NCI-H2081 treated with DMSO at 0.1 percent for 48 hours (cell line): ENCODE results near the gene SEL1L2.
"Not testable (repeated sequence)": the region's sequence is repeated elsewhere in the genome, so short reads cannot be mapped to it uniquely, and the experiment has no call there.

Source experiments
- DNase-seq: peaks from one replicate; lab custom pipeline; 2025; lab: John Stamatoyannopoulos, UW

Gene SEL1L2

GRCh38 chr20:13990465-13990864, at the start of gene SEL1L2:
Gene SEL1L2 (minus strand): TSS chr20:13990614. CDS start chr20:13990534, 80 bp downstream.
- DNase-seq: no peak

- DNase-seq: no peak
Observed at GRCh38 chr20:14036567-14036966, 46.2 kb upstream of the SEL1L2 start.

GRCh38 chr20:14033310-14033709, 42.9 kb upstream of the SEL1L2 start:
- no peak for DNase-seq

GRCh38 chr20:14030991-14031390, 40.6 kb upstream of the SEL1L2 start:
- no peak for DNase-seq

GRCh38 chr20:14012671-14013070, 22.3 kb upstream of the SEL1L2 start:
- DNase-seq: no peak

GRCh38 chr20:14009208-14009607, 18.8 kb upstream of the SEL1L2 start:
- no peak for DNase-seq

- no peak for DNase-seq
Observed at GRCh38 chr20:14005996-14006395, 15.6 kb upstream of the SEL1L2 start.

GRCh38 chr20:14000917-14001316, 10.5 kb upstream of the SEL1L2 start:
- no peak for DNase-seq

GRCh38 chr20:13996265-13996664, 5.9 kb upstream of the SEL1L2 start:
- no peak for DNase-seq

- no peak for DNase-seq
Observed at GRCh38 chr20:13995841-13996240, 5.4 kb upstream of the SEL1L2 start.

- peak; percentile 86 for DNase-seq
Observed at GRCh38 chr20:13995086-13995665, 4.8 kb upstream of the SEL1L2 start, which contains the start of gene MACROD2. Gene MACROD2 (plus strand): TSS chr20:13995516.

- DNase-seq: not testable (repeated sequence)
Observed at GRCh38 chr20:13991955-13992354, 1.5 kb upstream of the SEL1L2 start.

- no peak for DNase-seq
Observed at GRCh38 chr20:13991311-13991710, 897 bp upstream of the SEL1L2 start.

GRCh38 chr20:13984211-13984610, 6.2 kb downstream of the SEL1L2 start:
- no peak for DNase-seq

GRCh38 chr20:13960525-13960924, 29.9 kb downstream of the SEL1L2 start:
- DNase-seq: no peak

GRCh38 chr20:13960119-13960518, 30.3 kb downstream of the SEL1L2 start:
- DNase-seq: no peak

- DNase-seq: no peak
Observed at GRCh38 chr20:13953227-13953626, 37.2 kb downstream of the SEL1L2 start.

GRCh38 chr20:13947719-13948118, 42.7 kb downstream of the SEL1L2 start:
- no peak for DNase-seq

GRCh38 chr20:13941031-13941430, 49.4 kb downstream of the SEL1L2 start:
- DNase-seq: no peak

GRCh38 chr20:13936781-13937576, 53.4 kb downstream of the SEL1L2 start:
- DNase-seq: no peak

GRCh38 chr20:13934992-13935894, 55.2 kb downstream of the SEL1L2 start:
- no peak for DNase-seq

GRCh38 chr20:13930281-13930680, 60.1 kb downstream of the SEL1L2 start:
- DNase-seq: no peak

- DNase-seq: no peak
Observed at GRCh38 chr20:13929836-13930235, 60.6 kb downstream of the SEL1L2 start.
